ENCODE measurements around the gene EFCAB6. TPM values are rescaled to one million over a fixed set of nuclear protein-coding genes. Genes with fewer than 3 reads are reported as not detected.

Gene EFCAB6
- total RNA-seq, 4 donors from 2014 or later, result 0.68 to 3.7 (median 0.80) TPM; not detected in 1

DNA sequence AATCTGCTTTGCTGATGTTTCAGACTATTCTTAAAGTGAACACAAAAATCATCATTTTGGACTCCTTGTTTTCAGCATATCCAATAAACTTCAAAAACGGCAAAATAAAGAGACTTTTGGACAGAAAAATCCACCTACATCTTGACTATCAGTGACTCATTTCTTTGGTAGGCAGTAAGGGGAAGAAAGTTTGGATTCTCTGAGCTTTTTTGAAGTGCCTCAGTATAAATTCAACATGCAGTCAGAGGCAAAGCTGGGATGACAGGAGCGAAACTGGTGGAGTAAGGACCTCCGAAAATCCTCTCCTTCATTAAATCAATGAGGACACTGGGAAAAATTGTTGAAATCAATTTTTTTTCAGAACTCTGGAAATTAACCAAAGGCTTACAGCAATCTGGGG lies 29.7 kb downstream of the EFCAB6 start:
- Histone ChIP-seq H3K4me1 (no peaks in the 10 kb centered on the region), H3K4me3 (no peak overlapping the region), H3K27ac (no peak overlapping the region), H3K27me3 (no peaks in the 10 kb centered on the region), H3K9me3 (no peaks in the 10 kb centered on the region), H3K36me3 (no peaks in the 10 kb centered on the region)
- intact Hi-C loops (cut with DNase I; ENCODE audit: low total_unique reads) (no loop called here), in situ Hi-C loops (cut with MboI; ENCODE audit: low pct_ligation_motif_present in 1 of 4, low pct_unique_long_range_greater_than_20kb in 1 of 4, low sequenced_read_pairs in 3 of 4) (no loop called here)
- TF ChIP-seq POLR2A (IDR thresholded peaks at IDR 0.05), result no peak
- no peak for TF ChIP-seq POLR2AphosphoS5 (IDR thresholded peaks at IDR 0.05)
- TF ChIP-seq EP300 (IDR thresholded peaks at IDR 0.05; ENCODE audit: low read depth), result no peak
- no peak for TF ChIP-seq CTCF (IDR thresholded peaks at IDR 0.05)
- WGBS, 2 donors (ENCODE audit: low coverage in 1 of 2), result 73 to 79% methylated on average over 1 to 3 of the region's 3 CpGs
- no peak for DNase-seq

GRCh38 chr22:43777286-43777685 lies 34.8 kb downstream of the EFCAB6 start:
- DNase-seq, result no peak
- 60 to 88% methylated on average over 3 to 4 of the region's 4 CpGs for WGBS, 2 donors (ENCODE audit: low coverage in 1 of 2)

DNA sequence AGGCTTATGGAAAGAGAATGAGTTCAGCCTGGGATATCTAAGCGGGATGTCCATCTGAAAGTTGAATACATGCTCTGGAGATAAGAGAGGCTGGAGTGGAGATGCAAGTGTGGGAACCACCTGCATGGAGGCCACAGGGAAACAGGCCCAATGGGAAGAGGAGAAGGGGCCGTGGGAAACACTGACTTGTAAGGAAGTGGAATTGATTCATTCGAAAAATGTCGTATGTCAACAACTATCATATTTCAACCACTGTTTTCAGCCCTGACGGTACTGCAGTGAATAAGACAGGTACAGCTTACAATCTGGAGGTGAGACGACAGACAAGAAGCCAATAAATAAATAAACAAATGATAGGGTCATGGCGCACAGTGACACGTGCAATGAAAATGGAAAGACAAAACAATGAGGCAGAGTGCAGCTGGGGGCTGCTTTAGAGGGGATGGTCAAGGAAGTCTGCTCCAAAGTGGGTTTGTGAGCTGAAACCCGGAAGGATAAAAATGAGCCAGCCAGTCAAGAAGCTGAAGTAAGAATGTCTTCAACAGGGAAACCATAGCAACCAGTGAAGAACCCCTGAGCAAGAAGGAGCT lies 35.9 kb downstream of the EFCAB6 start:
- H3K36me3 ChIP-seq, result no peaks in the 10 kb centered on the region
- in situ Hi-C loops (cut with MboI; ENCODE audit: low pct_ligation_motif_present in 1 of 4, low pct_unique_long_range_greater_than_20kb in 1 of 4, low sequenced_read_pairs in 3 of 4), result no loop called here
- H3K4me3 ChIP-seq, result no peak overlapping the region
- no peak for TF ChIP-seq CTCF (IDR thresholded peaks at IDR 0.05)
- no peak for TF ChIP-seq POLR2AphosphoS5 (IDR thresholded peaks at IDR 0.05)
- no peak for TF ChIP-seq EP300 (IDR thresholded peaks at IDR 0.05; ENCODE audit: low read depth)
- no peak for TF ChIP-seq POLR2A (IDR thresholded peaks at IDR 0.05)
- WGBS, 2 donors (ENCODE audit: low coverage in 1 of 2), result 82 to 91% methylated on average over 5 to 8 of the region's 9 CpGs
- no peaks in the 10 kb centered on the region for H3K9me3 ChIP-seq
- intact Hi-C loops (cut with DNase I; ENCODE audit: low total_unique reads), result no loop called here
- no peak for DNase-seq
- no peaks in the 10 kb centered on the region for H3K27me3 ChIP-seq
- H3K4me1 ChIP-seq, result no peaks in the 10 kb centered on the region
- no peak overlapping the region for H3K27ac ChIP-seq

More at GRCh38 chr22:43777286-43777685, 34.8 kb downstream of the EFCAB6 start:
- H3K36me3 ChIP-seq, result no peaks in the 10 kb centered on the region
- TF ChIP-seq POLR2A (IDR thresholded peaks at IDR 0.05) (no peak), POLR2AphosphoS5 (IDR thresholded peaks at IDR 0.05) (no peak), EP300 (IDR thresholded peaks at IDR 0.05; ENCODE audit: low read depth) (no peak), CTCF (IDR thresholded peaks at IDR 0.05) (no peak)
- H3K4me3 ChIP-seq, result no peak overlapping the region
- no peaks in the 10 kb centered on the region for H3K4me1 ChIP-seq
- H3K27me3 ChIP-seq, result no peaks in the 10 kb centered on the region
- in situ Hi-C loops (cut with MboI; ENCODE audit: low pct_ligation_motif_present in 1 of 4, low pct_unique_long_range_greater_than_20kb in 1 of 4, low sequenced_read_pairs in 3 of 4) (no loop called here), intact Hi-C loops (cut with DNase I; ENCODE audit: low total_unique reads) (no loop called here)
- no peaks in the 10 kb centered on the region for H3K9me3 ChIP-seq
- H3K27ac ChIP-seq, result no peak overlapping the region

- intact Hi-C loops (cut with DNase I; ENCODE audit: low total_unique reads) (no loop called here), in situ Hi-C loops (cut with MboI; ENCODE audit: low pct_ligation_motif_present in 1 of 4, low pct_unique_long_range_greater_than_20kb in 1 of 4, low sequenced_read_pairs in 3 of 4) (no loop called here)
- Histone ChIP-seq H3K27ac (no peak overlapping the region), H3K4me1 (no peaks in the 10 kb centered on the region), H3K27me3 (no peaks in the 10 kb centered on the region), H3K4me3 (no peak overlapping the region), H3K36me3 (no peaks in the 10 kb centered on the region), H3K9me3 (no peaks in the 10 kb centered on the region)
- TF ChIP-seq POLR2AphosphoS5 (IDR thresholded peaks at IDR 0.05), result no peak
- no peak for TF ChIP-seq EP300 (IDR thresholded peaks at IDR 0.05; ENCODE audit: low read depth)
- TF ChIP-seq CTCF (IDR thresholded peaks at IDR 0.05), result no peak
- no peak for TF ChIP-seq POLR2A (IDR thresholded peaks at IDR 0.05)
- DNase-seq, result no peak
- WGBS, 2 donors (ENCODE audit: low coverage in 1 of 2), result 87 to 88% methylated on average over 4 to 21 of the region's 21 CpGs
Measured at GRCh38 chr22:43774318-43774915, 37.7 kb downstream of the EFCAB6 start.

Measured in transverse colon (tissue), 4 donors.